HG03571 (cell line): Measurements from ENCODE around the gene LYRM2.

ENCODE experiments used
- ATAC-seq: cut with Tn5 transposase; IDR thresholded peaks from one replicate; pipeline ENCODE4 v1.9.1; 2021; ENCODE audit not compliant: unreplicated experiment

Gene LYRM2

GRCh38 chr6:89596484-89596883 is 42.1 kb downstream of the LYRM2 start:
- no peak for ATAC-seq

DNA sequence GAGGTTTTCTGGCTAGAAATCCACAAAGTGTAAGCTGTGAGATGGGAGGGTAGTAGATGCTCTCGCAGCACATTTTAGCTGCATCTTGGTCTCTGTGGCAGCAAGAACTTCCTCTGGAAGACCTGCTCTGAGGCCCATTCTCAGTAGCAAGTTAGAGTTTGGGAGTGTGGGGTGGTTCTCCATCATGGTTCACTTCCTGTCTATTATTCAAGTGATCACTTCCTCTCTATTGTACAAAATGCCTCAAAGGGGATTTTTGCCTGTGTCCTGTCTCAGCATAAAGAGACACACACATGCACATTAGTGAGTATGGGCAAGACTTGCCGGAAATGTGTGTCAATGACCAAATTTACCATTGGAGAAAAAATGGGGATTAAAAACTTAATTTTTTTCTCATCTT is 42.5 kb downstream of the LYRM2 start:
- peak; percentile 92 for ATAC-seq

DNA sequence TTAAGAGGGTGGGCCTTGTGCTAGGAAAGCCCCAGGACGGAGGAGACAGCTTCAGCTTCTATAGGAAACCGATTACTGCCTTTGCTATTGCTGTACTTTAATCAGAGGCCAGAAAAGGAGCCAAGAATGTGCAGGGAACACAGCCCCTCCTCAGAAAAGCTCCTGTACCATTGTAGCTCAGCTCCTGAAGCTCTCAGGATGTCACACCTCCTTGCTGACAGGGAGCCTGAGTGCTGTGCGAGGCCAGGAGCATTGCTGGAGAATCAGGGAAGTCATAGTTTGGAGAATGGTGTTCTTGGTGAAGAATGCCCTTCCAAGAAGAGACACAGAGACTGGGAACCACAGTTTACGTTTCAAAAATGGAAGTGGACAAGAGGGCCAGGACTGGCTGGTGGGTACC is 46.8 kb downstream of the LYRM2 start:
- no peak for ATAC-seq

DNA sequence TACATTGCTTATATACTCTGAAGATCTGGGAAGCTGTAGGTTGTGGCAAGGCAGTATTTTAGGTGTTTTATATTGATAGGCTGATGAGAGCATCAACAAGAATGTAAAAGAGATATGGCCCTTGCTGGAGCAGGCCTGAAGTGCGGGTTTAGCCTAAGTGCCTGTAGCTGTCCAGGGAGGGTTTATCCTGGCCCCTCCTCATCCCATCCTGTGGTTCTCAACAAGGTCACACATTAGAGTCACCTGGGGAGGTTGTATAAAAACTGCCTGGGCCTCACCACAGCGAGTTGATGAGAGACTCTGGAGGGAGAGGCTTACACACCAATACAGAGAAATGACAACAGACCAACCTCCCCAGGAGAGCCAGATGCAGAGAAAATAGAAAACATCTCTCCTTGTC is 48.4 kb downstream of the LYRM2 start:
- no peak for ATAC-seq

DNA sequence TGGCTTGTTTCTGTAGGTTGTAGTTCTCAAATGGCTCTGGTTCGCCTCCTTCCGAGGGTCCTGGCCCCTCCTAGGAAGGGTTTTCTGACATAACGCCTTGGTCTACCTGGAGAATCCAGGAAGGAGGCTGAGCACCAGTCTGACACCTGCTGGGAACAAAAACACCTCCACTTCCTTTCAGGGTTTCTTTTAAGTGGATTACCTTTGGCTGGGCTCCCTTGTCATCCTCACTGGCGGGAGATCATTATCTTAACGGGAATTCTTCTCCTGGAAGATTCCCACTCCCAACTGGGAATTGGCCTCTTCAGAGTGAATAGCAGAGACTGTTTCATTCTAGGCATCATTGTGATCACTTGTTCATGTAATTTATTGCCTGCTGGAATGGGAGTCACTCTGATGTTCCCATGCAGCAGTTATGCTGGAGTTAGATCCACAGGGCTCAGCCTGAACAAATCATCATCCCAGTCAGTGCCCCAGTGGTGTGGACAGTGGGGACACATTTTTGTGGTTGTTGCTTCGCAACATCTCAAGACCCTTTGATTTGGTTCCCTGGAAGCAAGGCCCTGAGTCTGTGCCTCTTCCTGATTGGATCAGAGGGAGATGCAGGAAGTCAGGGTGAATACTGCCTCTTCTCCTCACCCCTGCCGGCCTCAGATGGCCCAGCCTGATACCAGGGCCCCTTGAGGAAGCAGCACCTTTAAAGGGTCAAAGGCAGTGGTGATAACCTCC is 49.1 kb downstream of the LYRM2 start:
- ATAC-seq: no peak

GRCh38 chr6:89585154-89585553 is 53.4 kb downstream of the LYRM2 start:
- no peak for ATAC-seq

GRCh38 chr6:89584539-89584938 is 54.0 kb downstream of the LYRM2 start:
- no peak for ATAC-seq

DNA sequence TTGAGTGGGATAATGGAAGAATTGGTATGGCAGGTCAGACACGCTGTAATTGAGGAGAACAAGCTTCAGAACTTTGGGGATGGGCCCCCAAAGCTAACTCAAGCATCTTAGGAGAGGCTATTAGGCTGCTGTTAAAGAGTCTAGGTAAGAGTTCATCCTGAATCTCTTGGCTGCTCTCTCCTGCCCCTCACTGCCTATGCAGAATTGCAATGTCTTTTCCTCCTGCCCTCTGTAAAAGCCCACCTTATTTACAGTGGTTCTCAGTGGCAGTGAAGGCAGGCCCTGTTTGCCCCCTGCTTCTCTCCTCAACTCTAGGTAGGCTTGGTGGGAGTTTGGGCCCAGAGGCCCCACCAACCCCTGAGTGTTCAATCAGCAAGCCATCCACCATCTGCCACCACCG is 55.0 kb downstream of the LYRM2 start:
- no peak for ATAC-seq

DNA sequence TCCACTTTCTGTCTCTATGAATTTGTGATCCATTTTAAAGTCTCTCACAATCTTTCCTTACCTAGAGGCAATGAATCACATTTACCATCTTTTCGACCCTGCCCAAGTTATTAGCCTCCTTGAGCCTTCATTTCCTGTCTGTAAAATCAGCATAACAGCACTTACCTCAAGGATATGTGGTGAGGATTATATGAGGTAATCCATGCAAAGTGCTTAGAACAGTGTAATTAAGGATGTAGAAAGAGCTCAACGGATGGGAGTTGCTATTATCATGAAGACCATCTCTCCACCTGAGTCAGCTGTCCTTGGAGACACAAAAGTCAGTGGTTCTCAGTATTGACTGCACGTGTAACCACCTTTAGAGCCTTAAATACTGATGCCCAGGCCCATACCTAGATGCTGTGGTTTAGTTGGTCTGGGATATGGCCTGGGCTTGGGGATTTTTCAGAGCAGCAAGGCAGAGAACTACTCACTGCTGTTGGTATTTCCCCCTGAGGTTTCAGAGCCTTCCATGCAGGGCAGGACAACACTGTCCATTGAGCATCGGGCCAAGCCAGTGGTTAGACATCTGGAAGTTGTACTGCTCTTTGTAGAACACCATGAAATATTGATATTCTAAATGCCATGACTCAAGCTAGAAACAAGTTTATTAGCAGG is 55.8 kb downstream of the LYRM2 start:
- no peak for ATAC-seq

DNA sequence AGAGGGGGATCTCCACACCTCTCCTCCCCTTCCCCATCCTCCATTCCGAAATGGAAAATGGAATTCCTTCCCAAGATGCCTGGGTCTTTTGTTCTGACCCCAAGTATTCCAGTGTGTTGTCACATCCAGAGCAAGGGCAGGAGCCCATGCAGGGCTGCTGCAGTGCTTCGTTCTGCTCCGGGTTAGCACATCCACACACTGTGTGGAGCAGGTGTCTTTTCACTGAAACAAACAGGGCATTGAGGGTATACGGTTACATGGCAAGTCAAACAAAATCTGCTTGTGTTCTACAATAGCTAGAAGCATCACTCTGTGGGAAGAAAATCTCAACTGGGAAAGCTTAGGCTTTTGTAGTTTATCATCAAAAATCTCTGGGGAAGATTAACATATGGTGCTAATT is 56.9 kb downstream of the LYRM2 start:
- no peak for ATAC-seq

DNA sequence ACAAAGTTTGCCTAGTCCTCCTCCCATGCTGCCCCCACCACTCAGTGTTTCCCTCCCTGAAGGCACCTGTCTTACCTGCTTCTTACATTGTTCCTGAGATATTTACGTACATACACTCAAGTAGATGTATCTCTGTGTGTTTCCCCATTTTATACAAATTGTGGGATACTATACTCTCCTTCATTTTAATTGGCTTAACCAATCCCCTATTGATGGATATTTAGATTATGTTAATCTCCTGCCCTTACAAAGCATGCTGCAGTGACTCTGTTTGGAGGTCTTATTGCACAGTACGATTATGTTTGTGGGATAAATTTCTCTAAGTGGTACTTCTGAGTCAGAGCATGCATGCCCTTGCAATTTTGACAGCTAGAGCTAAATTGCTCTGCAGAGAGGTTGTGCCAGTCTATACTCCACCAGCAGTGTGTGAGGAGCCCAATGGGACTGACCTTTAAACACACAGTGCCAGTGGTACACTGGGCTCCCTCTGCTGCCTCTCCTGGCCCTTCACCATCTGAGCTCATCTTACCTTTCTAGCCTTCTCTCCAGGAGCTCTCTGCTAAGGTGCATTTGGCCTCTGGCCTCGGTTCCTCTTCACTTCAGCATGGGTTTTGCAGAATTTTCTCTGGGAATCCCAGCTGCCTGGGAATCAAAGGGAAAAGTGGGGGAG is 57.4 kb downstream of the LYRM2 start:
- ATAC-seq: no peak

DNA sequence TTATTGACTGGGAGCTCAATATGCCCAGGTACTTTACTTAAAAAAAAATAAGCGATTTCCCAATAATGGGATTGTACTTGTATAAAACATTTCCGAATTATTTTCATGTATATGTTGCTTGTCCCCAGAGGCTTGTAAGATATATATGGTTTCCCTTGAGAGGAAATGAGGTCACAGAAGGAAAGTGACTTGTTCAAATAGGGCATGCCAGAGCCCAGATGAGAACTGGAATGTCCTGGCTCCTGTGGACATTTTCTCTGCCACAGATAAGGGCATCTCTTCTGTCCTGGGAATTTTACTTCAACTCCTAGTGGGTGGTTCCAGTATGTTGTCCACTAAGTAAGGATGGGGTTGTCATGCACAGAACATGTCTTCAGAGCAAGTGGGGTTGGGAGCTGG is 63.0 kb downstream of the LYRM2 start:
- ATAC-seq: no peak

GRCh38 chr6:89574910-89575561 is 63.5 kb downstream of the LYRM2 start:
- no peak for ATAC-seq

DNA sequence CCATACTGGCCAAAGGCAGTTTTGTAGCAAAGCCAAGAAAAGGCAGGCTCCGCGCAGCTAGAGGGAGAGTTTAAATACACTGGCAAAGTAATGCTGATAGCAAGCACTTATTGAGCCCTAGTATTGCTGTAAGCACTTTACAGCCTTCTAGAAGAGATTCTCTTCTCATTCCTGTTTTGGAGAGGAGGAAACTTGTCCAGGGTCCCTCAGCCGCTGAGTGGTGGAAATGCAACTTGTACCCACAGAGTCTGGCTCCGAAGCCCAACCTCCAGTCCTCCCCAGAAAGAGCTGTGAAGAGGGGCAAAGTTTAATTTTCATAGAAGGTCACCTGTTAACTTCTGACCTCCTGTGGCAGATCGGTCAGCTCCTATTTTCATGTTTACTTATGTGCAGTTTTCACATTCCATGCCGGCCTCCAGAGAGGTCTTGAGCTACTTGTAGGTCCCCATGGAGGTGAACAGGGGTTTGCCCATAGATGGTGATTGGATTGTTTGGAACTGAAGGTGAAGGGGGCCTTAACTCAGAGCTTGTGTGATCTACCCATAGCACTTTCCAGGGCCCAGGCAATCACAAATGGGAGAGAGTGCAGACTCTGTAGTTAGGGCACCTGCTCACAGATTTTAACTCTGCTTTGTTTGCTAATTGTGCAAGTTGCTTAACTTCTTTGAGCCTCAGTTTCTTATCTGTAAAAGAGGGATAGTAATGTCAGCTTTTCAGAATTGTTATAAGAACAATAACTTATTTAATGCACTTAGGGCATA is 70.7 kb downstream of the LYRM2 start:
- ATAC-seq: no peak

DNA sequence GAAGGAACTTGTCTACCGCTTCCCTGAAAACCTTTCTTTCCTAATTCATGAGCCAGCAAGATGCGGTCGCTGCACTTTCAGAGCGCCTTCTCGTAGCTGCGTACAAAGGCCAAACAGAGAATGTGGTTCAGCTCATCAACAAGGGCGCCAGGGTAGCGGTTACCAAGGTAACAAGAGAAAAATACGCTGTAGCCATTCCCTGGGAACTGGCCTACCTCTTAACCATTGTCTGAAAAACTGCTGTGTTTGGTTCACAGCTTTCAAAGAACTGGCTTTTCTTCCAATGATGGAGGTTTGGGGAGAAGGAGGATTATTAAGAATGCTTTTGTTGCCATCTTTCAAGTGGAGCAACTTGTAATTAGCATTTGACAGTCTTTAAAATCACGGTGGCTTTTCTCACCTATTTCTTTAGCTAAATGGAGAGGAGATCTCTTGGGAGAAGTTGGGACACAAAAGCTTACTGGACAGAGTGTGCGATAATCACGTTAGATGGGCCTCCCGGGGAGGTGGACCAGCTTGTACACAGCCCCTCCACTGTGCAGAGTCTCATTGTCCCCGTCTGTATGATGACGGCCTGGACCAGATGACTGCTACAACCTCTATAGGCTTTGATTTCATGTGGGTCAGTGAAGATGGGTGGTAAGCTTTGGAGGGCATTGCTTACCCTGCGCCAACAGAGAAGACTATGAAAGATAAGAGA is 71.5 kb downstream of the LYRM2 start:
- no peak for ATAC-seq

DNA sequence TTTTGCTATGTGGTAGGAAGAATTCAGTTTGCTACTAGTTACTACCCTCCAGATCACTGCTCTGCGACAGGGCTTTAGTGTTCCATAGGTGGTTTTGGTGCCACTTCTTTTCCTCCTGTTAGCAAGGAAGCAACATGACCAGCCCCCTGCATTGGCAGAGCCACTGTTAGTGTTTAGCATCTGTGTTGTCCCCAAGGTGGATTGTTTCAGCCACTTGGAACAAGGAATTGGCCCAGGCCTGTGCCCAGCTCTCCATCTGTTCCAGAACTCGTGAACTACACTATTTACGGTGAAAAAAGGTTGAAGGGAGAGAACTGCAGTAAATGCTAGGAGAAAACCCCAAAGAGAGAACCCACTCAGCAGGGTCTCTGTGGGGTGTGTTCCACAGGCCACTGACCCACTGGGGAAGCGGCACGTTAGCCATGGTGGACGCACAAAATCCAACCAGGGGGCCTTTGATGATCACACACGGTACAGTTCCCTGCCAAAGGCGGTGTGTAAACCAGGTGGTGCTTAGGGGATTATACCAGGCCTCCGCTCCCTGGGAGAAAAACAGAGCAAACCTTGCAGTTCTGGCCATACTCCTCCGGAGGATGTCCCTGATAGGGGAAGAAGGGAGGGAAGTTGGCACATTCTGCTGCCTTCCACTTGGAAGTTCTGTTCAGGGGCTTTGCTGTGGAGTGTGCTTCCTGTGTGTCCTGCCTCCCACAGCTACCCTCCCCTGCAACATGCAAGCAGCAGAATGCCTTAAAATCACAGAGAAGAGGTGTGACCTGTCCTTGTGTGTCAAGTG is 72.3 kb downstream of the LYRM2 start:
- no peak for ATAC-seq

DNA sequence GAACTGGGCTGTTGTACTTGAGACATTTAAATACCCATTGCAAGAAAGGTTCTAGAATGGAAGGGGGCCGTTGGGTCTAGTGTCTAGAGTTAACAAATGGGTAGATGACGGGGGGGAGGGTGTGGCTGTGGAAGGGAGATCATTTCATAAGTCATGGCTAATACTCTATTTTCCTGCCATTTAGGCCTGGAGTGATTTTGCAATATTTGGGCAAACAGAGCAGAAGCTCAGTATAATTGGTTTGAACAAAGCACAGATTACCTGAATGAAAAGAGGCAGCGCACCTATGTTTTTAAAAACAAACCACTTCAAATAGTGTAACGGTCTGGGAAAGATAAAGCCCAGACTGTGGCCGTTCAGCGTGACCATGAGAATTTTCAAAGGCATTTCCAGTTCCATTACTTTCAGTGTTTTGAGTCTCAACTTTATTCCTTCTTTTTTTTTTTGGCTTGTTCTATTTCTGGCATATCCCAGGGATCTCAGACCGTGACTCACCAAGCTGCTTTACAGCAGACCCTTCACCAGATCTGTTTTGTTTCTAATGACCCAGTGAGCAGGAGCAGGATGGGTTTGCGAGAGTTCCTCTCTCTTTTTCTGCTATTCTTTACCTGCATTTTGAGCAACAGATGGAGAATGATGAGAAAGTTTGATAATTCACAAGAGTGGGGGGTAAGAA is 73.7 kb downstream of the LYRM2 start:
- no peak for ATAC-seq

DNA sequence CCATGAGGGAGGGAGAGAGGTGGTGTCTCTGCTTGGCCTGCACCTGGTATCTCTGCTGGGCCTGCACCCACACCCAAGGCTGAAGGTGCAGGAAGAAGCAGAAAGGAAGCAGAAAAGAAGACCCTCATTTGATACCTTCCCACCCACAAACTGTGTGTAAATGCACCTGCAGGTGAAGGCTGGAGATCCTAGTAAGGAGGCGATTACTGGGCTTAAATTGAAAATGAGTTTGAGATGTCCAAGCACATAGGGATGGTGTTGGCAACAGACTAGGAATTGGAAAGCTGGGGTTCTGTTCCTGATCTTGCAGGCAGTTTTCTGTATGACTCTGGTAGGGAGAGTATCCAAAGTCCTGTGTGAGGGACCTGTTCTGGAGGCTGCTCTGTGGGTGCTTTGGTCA is 74.7 kb downstream of the LYRM2 start:
- no peak for ATAC-seq
